Measurements from ENCODE around the gene ACOT8. TPM values are rescaled to one million over a fixed set of nuclear protein-coding genes. Genes with fewer than 3 reads are reported as not detected.

Gene ACOT8
- total and polyA plus RNA-seq, 9 of the 15 experiments (the other 6 are each of a cell fraction or from before 2014, with no cell fraction given): 8.2 to 46.7 (median 20.7) TPM

GRCh38 chr20:45880988-45881788 lies 24.0 kb upstream of the ACOT8 start, which contains the start of gene ZSWIM1 (continued):
- TF ChIP-seq HMGXB4 (CRISPR knock-in tag; IDR thresholded peaks at IDR 0.05) (no peak), U2AF2 (optimal IDR thresholded peaks at IDR 0.05; ENCODE audit: low read depth, low read length) (no peak), OTX1 (CRISPR knock-in tag; IDR thresholded peaks at IDR 0.05) (no peak), POLR2H (tag; IDR thresholded peaks at IDR 0.05; ENCODE audit: low read depth) (peak; percentile 67), ZNF253 (CRISPR knock-in tag; conservative IDR thresholded peaks at IDR 0.05) (no peak), HOXB6 (CRISPR knock-in tag; IDR thresholded peaks at IDR 0.05; ENCODE audit: borderline replicate concordance) (no peak), ZFP36 (IDR thresholded peaks at IDR 0.05; ENCODE audit: low read depth, low read length, partially characterized antibody) (peak; percentile 90), DEAF1 (CRISPR knock-in tag; IDR thresholded peaks at IDR 0.05) (no peak), NR1H2 (CRISPR knock-in tag; IDR thresholded peaks at IDR 0.05) (no peak), HNRNPLL (IDR thresholded peaks at IDR 0.05; ENCODE audit: low read depth, low read length, poor library complexity, severe bottlenecking) (no peak), NR3C1 (CRISPR knock-in tag; IDR thresholded peaks at IDR 0.05) (no peak), ZNF76 (CRISPR knock-in tag; IDR thresholded peaks at IDR 0.05; ENCODE audit: borderline replicate concordance) (no peak), ERF (CRISPR knock-in tag; IDR thresholded peaks at IDR 0.05) (no peak), KLF6 (CRISPR knock-in tag; IDR thresholded peaks at IDR 0.05; ENCODE audit: borderline replicate concordance) (no peak), EZH2 (IDR thresholded peaks at IDR 0.05; ENCODE audit: borderline replicate concordance, low read depth, low read length) (no peak), PML (IDR thresholded peaks at IDR 0.05; ENCODE audit: low read length) (peak; percentile 85), ZBTB17 (CRISPR knock-in tag; IDR thresholded peaks at IDR 0.05) (no peak), KLF16 (IDR thresholded peaks at IDR 0.05) (no peak), E2F4 (CRISPR knock-in tag; IDR thresholded peaks at IDR 0.05; ENCODE audit: low read depth) (no peak), ZNF507 (tag; conservative IDR thresholded peaks at IDR 0.05) (no peak), TRIM28 (IDR thresholded peaks at IDR 0.05) (no peak), NFIX (CRISPR knock-in tag; IDR thresholded peaks at IDR 0.05; ENCODE audit: low read depth) (no peak), U2AF1 (optimal IDR thresholded peaks at IDR 0.05; ENCODE audit: low read depth, low read length) (no peak), ZKSCAN1 (IDR thresholded peaks at IDR 0.05; ENCODE audit: low read depth, low read length) (no peak), SAP30 (IDR thresholded peaks at IDR 0.05; ENCODE audit: borderline replicate concordance, insufficient read depth, low read depth, low read length, poor library complexity, severe bottlenecking) (peak; percentile 68), RBM39 (optimal IDR thresholded peaks at IDR 0.05; ENCODE audit: low read depth, low read length) (no peak)

Measured in K562 (cell line).